IPS-NIHi11 (cell line): ENCODE data around the gene SCYL1.

ENCODE experiments used
- DNase-seq: peaks from one replicate; pipeline ENCODE4 v3.0.0; 2012; ENCODE audit warnings: mixed read lengths, low spot score

SCYL1 gene

GRCh38 chr11:65571420-65571819, 46.5 kb downstream of the SCYL1 start:
- DNase-seq: no peak

GRCh38 chr11:65571940-65572339, 47.1 kb downstream of the SCYL1 start:
- DNase-seq: no peak

GRCh38 chr11:65572356-65573051, 47.6 kb downstream of the SCYL1 start, which contains the start of gene FAM89B:
Gene FAM89B, plus strand, starts transcription at chr11:65572538. Its CDS starts 132 bp downstream, at chr11:65572670.
- peak; percentile 78 for DNase-seq

GRCh38 chr11:65573391-65574079, 48.7 kb downstream of the SCYL1 start:
- no peak for DNase-seq

- peak; percentile 98 for DNase-seq
Observed at GRCh38 chr11:65574109-65574810, 49.4 kb downstream of the SCYL1 start.

GRCh38 chr11:65574811-65575567, 50.1 kb downstream of the SCYL1 start:
- no peak for DNase-seq

- DNase-seq: peak; percentile 88
Observed at GRCh38 chr11:65575568-65576231, 50.8 kb downstream of the SCYL1 start, which contains the start of gene EHBP1L1. Gene EHBP1L1, plus strand, starts transcription at chr11:65576053. Its CDS starts 250 bp downstream, at chr11:65576303.

GRCh38 chr11:65576232-65576866, 51.5 kb downstream of the SCYL1 start:
- no peak for DNase-seq

GRCh38 chr11:65576867-65577755, 52.2 kb downstream of the SCYL1 start:
- no peak for DNase-seq

- no peak for DNase-seq
Observed at GRCh38 chr11:65577756-65578109, 52.9 kb downstream of the SCYL1 start.

- no peak for DNase-seq
Observed at GRCh38 chr11:65578134-65578533, 53.3 kb downstream of the SCYL1 start.

GRCh38 chr11:65578667-65579066, 53.8 kb downstream of the SCYL1 start:
- DNase-seq: no peak

- no peak for DNase-seq
Observed at GRCh38 chr11:65579291-65579690, 54.4 kb downstream of the SCYL1 start.

GRCh38 chr11:65580031-65580692, 55.3 kb downstream of the SCYL1 start:
- no peak for DNase-seq

GRCh38 chr11:65580756-65581155, 55.9 kb downstream of the SCYL1 start:
- DNase-seq: no peak

- DNase-seq: no peak
Observed at GRCh38 chr11:65581928-65582327, 57.0 kb downstream of the SCYL1 start.

GRCh38 chr11:65583589-65583988, 58.7 kb downstream of the SCYL1 start:
- DNase-seq: no peak

GRCh38 chr11:65584106-65584505, 59.2 kb downstream of the SCYL1 start:
- DNase-seq: no peak

- DNase-seq: no peak
Observed at GRCh38 chr11:65584723-65585171, 59.9 kb downstream of the SCYL1 start.
